IMR-90 (cell line): ENCODE data around the gene AGAP1. TPM values are rescaled to one million over a fixed set of nuclear protein-coding genes. Genes with fewer than 3 reads are reported as not detected.

Experiments
- ATAC-seq: fragments of 200-7000 bp; cut with Tn5 transposase; 2 replicates; pipeline ENCODE4 v1.9.1; 2020; ENCODE audit warnings: low read depth, mild to moderate bottlenecking, moderate library complexity
- BruUV-seq: library from RNA; stranded (reverse); fragments of 400-500 nt; replicated peaks from 2 replicates; lab custom pipeline; 2021; lab: Mats Ljungman, UMichigan
- CTCF ChIA-PET: fragments of 300-600 bp; formaldehyde crosslinking; extraction: SDS; loops from one replicate; lab custom pipeline; 2021; ENCODE audit warnings: antibody characterized with exemption; lab: Yijun Ruan, JAX
- POLR2A ChIA-PET: fragments of 300-600 bp; sonication (Branson Sonifier 250); formaldehyde crosslinking; loops from one replicate; lab custom pipeline; 2022; ENCODE audit warnings: antibody characterized with exemption; ENCODE audit not compliant: unreplicated experiment; lab: Charles Lee
- DNase-seq: peaks from one replicate; pipeline ENCODE4 v3.0.0; 2013
- H2AFZ ChIP-seq: replicated peaks from 2 replicates; pipeline ENCODE3; 2013; ENCODE audit warnings: low read length, mild to moderate bottlenecking; ENCODE audit not compliant: poor library complexity
- H2AK5ac ChIP-seq: 2 replicates; pipeline ENCODE4 v1.6.1; 2013; ENCODE audit warnings: low read depth, low read length, inconsistent platforms
- H2AK9ac ChIP-seq: replicated peaks from 2 replicates; pipeline ENCODE3; 2013; ENCODE audit warnings: mild to moderate bottlenecking, low read depth, low read length, moderate library complexity; ENCODE audit not compliant: poor library complexity
- H2BK120ac ChIP-seq: 2 replicates; pipeline ENCODE4 v1.6.1; 2013; ENCODE audit warnings: low read depth, low read length, inconsistent platforms
- H2BK15ac ChIP-seq: 3 replicates; pipeline ENCODE4 v1.6.1; 2013; ENCODE audit warnings: low read depth, low read length, inconsistent platforms
- H2BK20ac ChIP-seq: 2 replicates; pipeline ENCODE4 v1.6.1; 2013; ENCODE audit warnings: low read depth, mild to moderate bottlenecking, inconsistent platforms, low read length, moderate library complexity
- H2BK5ac ChIP-seq: 2 replicates; pipeline ENCODE4 v1.6.1; 2013; ENCODE audit warnings: mild to moderate bottlenecking, low read depth, low read length, inconsistent platforms; ENCODE audit not compliant: poor library complexity, severe bottlenecking
- H3K14ac ChIP-seq: replicated peaks from 2 replicates; pipeline ENCODE4 v1.6.1; 2013; ENCODE audit warnings: low read depth, low read length, inconsistent platforms
- H3K18ac ChIP-seq: 2 replicates; pipeline ENCODE4 v1.6.1; 2013; ENCODE audit warnings: low read depth, low read length, control low read depth
- H3K23ac ChIP-seq: 2 replicates; pipeline ENCODE4 v1.6.1; 2013; ENCODE audit warnings: low read depth, low read length, inconsistent platforms
- H3K27ac ChIP-seq: 2 replicates; pipeline ENCODE4 v1.5.1; 2013; ENCODE audit warnings: mild to moderate bottlenecking, control low read depth, low read length; ENCODE audit not compliant: insufficient read depth
- H3K27me3 ChIP-seq: 2 replicates; pipeline ENCODE4 v1.6.1; 2013; ENCODE audit warnings: low read length; ENCODE audit not compliant: control insufficient read depth, insufficient read depth
- H3K36me3 ChIP-seq: 2 replicates; pipeline ENCODE4 v1.6.1; 2013; ENCODE audit warnings: low read length, mixed read lengths; ENCODE audit not compliant: control insufficient read depth, insufficient read depth
- H3K4ac ChIP-seq: 2 replicates; pipeline ENCODE4 v1.6.1; 2013; ENCODE audit warnings: low read depth, low read length, inconsistent platforms
- H3K4me1 ChIP-seq: 2 replicates; pipeline ENCODE4 v1.6.1; 2013; ENCODE audit warnings: low read length, mixed read lengths; ENCODE audit not compliant: control insufficient read depth, insufficient read depth
- H3K4me2 ChIP-seq: 2 replicates; pipeline ENCODE4 v1.6.1; 2013; ENCODE audit warnings: low read depth, mild to moderate bottlenecking, control low read depth, low read length, moderate library complexity
- H3K4me3 ChIP-seq: 2 replicates; pipeline ENCODE4 v1.5.1; 2013; ENCODE audit warnings: low read depth, mild to moderate bottlenecking, control low read depth, low read length, moderate library complexity; ENCODE audit not compliant: insufficient read depth
- H3K56ac ChIP-seq: 2 replicates; pipeline ENCODE4 v1.6.1; 2013; ENCODE audit warnings: low read length, inconsistent platforms; ENCODE audit not compliant: insufficient read depth; ENCODE audit errors: extremely low read depth
- H3K79me1 ChIP-seq, 2 experiments: 2 replicates each; pipeline ENCODE4 v1.6.1; 2013; ENCODE audit warnings: low read length in 2 of 2, inconsistent platforms in 1 of 2, low read depth in 1 of 2
- H3K9ac ChIP-seq: 2 replicates; pipeline ENCODE4 v1.6.1; 2013; ENCODE audit warnings: low read depth, low read length, control low read depth
- H3K9me1 ChIP-seq: 2 replicates; pipeline ENCODE4 v1.6.1; 2013; ENCODE audit warnings: low read length, inconsistent platforms; ENCODE audit not compliant: insufficient read depth
- H3K9me3 ChIP-seq: 2 replicates; pipeline ENCODE4 v1.6.1; 2013; ENCODE audit warnings: low read length; ENCODE audit not compliant: control insufficient read depth, insufficient read depth
- H4K20me1 ChIP-seq: 2 replicates; pipeline ENCODE4 v1.6.1; 2013; ENCODE audit warnings: low read length, inconsistent platforms; ENCODE audit not compliant: insufficient read depth
- H4K5ac ChIP-seq: 2 replicates; pipeline ENCODE4 v1.6.1; 2013; ENCODE audit warnings: mild to moderate bottlenecking, low read depth, low read length, control low read depth
- H4K8ac ChIP-seq, 2 experiments: 2 replicates each; pipeline ENCODE4 v1.6.1; 2013; ENCODE audit warnings: low read depth in 2 of 2, low read length in 2 of 2, control low read depth in 1 of 2, inconsistent platforms in 1 of 2
- H4K91ac ChIP-seq: 2 replicates; pipeline ENCODE4 v1.6.1; 2013; ENCODE audit warnings: low read depth, low read length, inconsistent platforms; ENCODE audit not compliant: insufficient read depth
- BHLHE40 ChIP-seq: fragments of 150-350 bp; IDR thresholded peaks from 2 replicates; pipeline ENCODE4 v1.6.1; 2016; ENCODE audit warnings: mild to moderate bottlenecking, low read depth, low read length
- CTCF ChIP-seq: conservative IDR thresholded peaks from 2 replicates; pipeline ENCODE4 v1.5.1; 2012; ENCODE audit warnings: mild to moderate bottlenecking, low read depth, low read length, improper control_type of control experiment
- ELK1 ChIP-seq: fragments of 150-350 bp; IDR thresholded peaks from 2 replicates; pipeline ENCODE4 v1.6.1; 2016; ENCODE audit warnings: low read depth, mild to moderate bottlenecking, low read length, moderate library complexity, borderline replicate concordance
- FOS ChIP-seq: fragments of 150-350 bp; IDR thresholded peaks from 2 replicates; pipeline ENCODE4 v1.6.1; 2016; ENCODE audit warnings: low read depth, low read length
- MAFK ChIP-seq: IDR thresholded peaks from 2 replicates; pipeline ENCODE4 v1.6.1; 2012; ENCODE audit warnings: low read depth, low read length, improper control_type of control experiment
- MAZ ChIP-seq: IDR thresholded peaks from 2 replicates; pipeline ENCODE4 v1.6.1; 2012; ENCODE audit warnings: low read depth, mild to moderate bottlenecking, low read length, improper control_type of control experiment, moderate library complexity, borderline replicate concordance
- MXI1 ChIP-seq: IDR thresholded peaks from 2 replicates; pipeline ENCODE4 v1.6.1; 2012; ENCODE audit warnings: low read depth, mild to moderate bottlenecking, low read length, moderate library complexity, borderline replicate concordance
- POLR2A ChIP-seq: IDR thresholded peaks from 2 replicates; pipeline ENCODE4 v1.6.1; 2012; ENCODE audit warnings: mild to moderate bottlenecking, low read depth, low read length
- RAD21 ChIP-seq: IDR thresholded peaks from 2 replicates; pipeline ENCODE4 v1.6.1; 2012; ENCODE audit warnings: low read length, improper control_type of control experiment
- WGBS, 2 experiments: methylation state at CpG; one replicate each; pipeline versions ENCODE4 v1.1.5 to v1.1.7; 2013; ENCODE audit warnings: missing lambda C conversion rate in 2 of 2; ENCODE audit not compliant: insufficient read length in 1 of 2; ENCODE audit errors: extremely low coverage in 2 of 2; 5-methylcytosine and 5-hydroxymethylcytosine counted together
- dilution Hi-C: fragments of 300-500 bp; cut with HindIII; formaldehyde crosslinking; loops from one replicate; pipeline ENCODE4 v1.14.3; 2018; ENCODE audit warnings: low sequenced_read_pairs; ENCODE audit not compliant: unreplicated experiment
- in situ Hi-C: fragments of 300-500 bp; cut with MboI; formaldehyde crosslinking; loops from 3 replicates; pipeline ENCODE4 v1.14.3; 2019; ENCODE audit warnings: low sequenced_read_pairs, inconsistent platforms, mixed read lengths
- intact Hi-C: fragments of 100-400 bp; cut with micrococcal nuclease; formaldehyde crosslinking; loops from 2 replicates; pipeline ENCODE4 v1.10.0; 2022
- polyA plus RNA-seq, 3 experiments: library from polyadenylated mRNA; depleted of rRNA; stranded (reverse); fragments of >200 nt; gene quantifications; 2 replicates each; pipeline ENCODE4 v1.2.3, GENCODE V29; 2012; ENCODE audit warnings: low replicate concordance in 1 of 3
- total RNA-seq: library from RNA; depleted of rRNA; stranded (reverse); fragments of >200 nt; gene quantifications from 2 replicates; pipeline ENCODE4 v1.2.3, GENCODE V29; 2012

The AGAP1 gene
- total and polyA plus RNA-seq, 2 of the 4 experiments (the other 2 are of a cell fraction), result 15.1 to 16.4 TPM

DNA sequence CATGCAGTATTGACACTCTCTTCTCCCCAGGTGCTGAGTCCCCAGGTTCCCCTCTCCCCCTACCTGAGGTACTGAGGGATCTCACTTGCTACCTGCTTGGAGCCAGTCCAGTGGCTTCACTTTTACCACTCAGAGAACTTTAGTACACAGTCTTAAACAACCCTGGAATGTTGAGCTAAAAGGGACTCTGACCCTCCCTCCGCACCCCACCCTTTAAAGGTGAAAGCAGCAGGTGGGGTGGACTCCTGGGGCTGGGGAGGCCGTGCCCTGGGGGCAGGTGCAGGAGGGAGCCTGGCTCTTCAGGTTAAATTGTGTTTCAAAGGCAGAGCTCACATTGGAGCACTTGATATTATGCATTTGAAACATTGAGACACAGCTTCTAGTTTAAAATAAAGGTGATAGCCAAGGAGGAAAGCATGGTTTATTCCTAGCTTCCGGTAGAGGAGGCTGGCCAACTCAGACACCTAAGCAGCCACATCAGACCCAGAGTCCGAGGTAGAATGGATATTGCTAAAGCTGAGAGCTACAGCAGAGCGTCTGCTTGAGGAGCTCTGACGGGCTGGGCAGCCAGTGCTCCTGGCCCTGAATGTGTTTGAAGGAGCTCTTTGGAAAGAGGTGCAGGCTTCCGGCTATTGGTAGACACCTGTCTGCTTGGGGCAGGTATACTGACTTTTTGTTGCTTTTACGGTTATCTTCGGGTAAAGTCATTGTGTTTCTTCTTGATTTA lies 196.4 kb downstream of the AGAP1 start:
- H2BK20ac ChIP-seq, result no peak overlapping the region
- dilution Hi-C loops (no loop called here), intact Hi-C loops (no loop called here), in situ Hi-C loops (no loop called here)
- no peak overlapping the region for H2BK120ac ChIP-seq
- no peak overlapping the region for H3K27ac ChIP-seq
- H3K18ac ChIP-seq, result no peak overlapping the region
- ATAC-seq (no peak), DNase-seq (no peak)
- no peak overlapping the region for H4K91ac ChIP-seq
- no peak overlapping the region for H2BK5ac ChIP-seq
- no peaks in the 10 kb centered on the region; the same call in 1 of the 2 replicates for H3K9me1 ChIP-seq
- POLR2A ChIA-PET, result interaction anchor here (0.5 kb wide), 1 partner anchor 1804 kb away, joined by 3 read pairs; no protein-coding TSS in a partner anchor
- H3K4me1 ChIP-seq, result 0 out of 2 replicates have a peak, but pooled peaks cover under 1% of the 10 kb centered on the region
- no peak overlapping the region for H2AK9ac ChIP-seq
- no peak overlapping the region for H3K4ac ChIP-seq
- no peak overlapping the region for H3K56ac ChIP-seq
- H3K9me3 ChIP-seq, result no peaks in the 10 kb centered on the region
- H2AK5ac ChIP-seq, result no peak overlapping the region
- peaks cover 25 to 56% of the 10 kb centered on the region in 2 experiments for H3K79me1 ChIP-seq
- BruUV-seq, result no TSS peak
- no peak overlapping the region for H2AFZ ChIP-seq
- no CpG with 5 or more reads among the region's 9 CpGs for WGBS, 2 experiments
- H3K36me3 ChIP-seq, result no peaks in the 10 kb centered on the region; the same call in 1 of the 2 replicates
- no peak for TF ChIP-seq BHLHE40
- TF ChIP-seq MAFK, result no peak
- TF ChIP-seq FOS, result no peak
- TF ChIP-seq ELK1, result no peak
- TF ChIP-seq MAZ, result no peak
- TF ChIP-seq CTCF, result no peak
- no peak for TF ChIP-seq RAD21
- no peak for TF ChIP-seq MXI1
- TF ChIP-seq POLR2A, result no peak
- no peak overlapping the region for H4K8ac ChIP-seq
- H3K23ac ChIP-seq, result no peak overlapping the region
- H4K5ac ChIP-seq, result no peak overlapping the region
- H2BK15ac ChIP-seq, result no peak overlapping the region
- H3K4me3 ChIP-seq, result no peak overlapping the region
- peaks cover 65% of the 10 kb centered on the region for H4K20me1 ChIP-seq
- no peaks in the 10 kb centered on the region for H3K27me3 ChIP-seq
- no peak overlapping the region for H3K9ac ChIP-seq
- no peak overlapping the region for H3K4me2 ChIP-seq
- H3K14ac ChIP-seq, result no peak overlapping the region
- CTCF ChIA-PET, result interaction anchor here (0.5 kb wide), 1 partner anchor 1182 kb away, joined by 7 read pairs; no protein-coding TSS in a partner anchor
